Right kidney (tissue), 1 donor: ENCODE measurements around the gene CES1.
"Not testable (repeated sequence)": the region's sequence is repeated elsewhere in the genome, so short reads cannot be mapped to it uniquely, and the experiment has no call there.

Source experiments
- DNase-seq: peaks from one replicate; pipeline ENCODE4 v3.0.0-alpha.2; 2016

Gene CES1

GRCh38 chr16:55790240-55790639 is 42.7 kb downstream of the CES1 start:
- not testable (repeated sequence) for DNase-seq

GRCh38 chr16:55782793-55783091 is 50.2 kb downstream of the CES1 start:
- not testable (repeated sequence) for DNase-seq

GRCh38 chr16:55782091-55782792 is 50.7 kb downstream of the CES1 start:
- DNase-seq, result not testable (repeated sequence)

GRCh38 chr16:55781456-55781855 is 51.4 kb downstream of the CES1 start:
- DNase-seq, result not testable (repeated sequence)

- not testable (repeated sequence) for DNase-seq
These were observed 52.8 kb downstream of the CES1 start for GRCh38 chr16:55780095-55780407.

GRCh38 chr16:55779402-55780094 is 53.3 kb downstream of the CES1 start:
- no peak for DNase-seq

GRCh38 chr16:55778757-55779156 is 54.1 kb downstream of the CES1 start:
- no peak for DNase-seq

- no peak for DNase-seq
These were observed 57.0 kb downstream of the CES1 start for GRCh38 chr16:55775857-55776256.

GRCh38 chr16:55773859-55774549 is 58.9 kb downstream of the CES1 start:
- no peak for DNase-seq

GRCh38 chr16:55765161-55765560 is 67.7 kb downstream of the CES1 start:
- DNase-seq, result no peak

GRCh38 chr16:55760310-55761001 is 72.4 kb downstream of the CES1 start:
- peak; percentile 54 for DNase-seq

- DNase-seq, result not testable (repeated sequence)
These were observed 73.0 kb downstream of the CES1 start for GRCh38 chr16:55759965-55760309.

GRCh38 chr16:55757595-55758527 is 75.0 kb downstream of the CES1 start:
- not testable (repeated sequence) for DNase-seq

GRCh38 chr16:55756963-55757362 is 75.9 kb downstream of the CES1 start:
- no peak for DNase-seq

- DNase-seq, result no peak
These were observed 78.8 kb downstream of the CES1 start for GRCh38 chr16:55754056-55754455.

GRCh38 chr16:55753145-55753631 is 79.7 kb downstream of the CES1 start:
- not testable (repeated sequence) for DNase-seq
